DOHH2 (cell line): ENCODE results near the gene ALDH1A3.

Experiments used
- EZH2phosphoT487 ChIP-seq: fragments of 200-600 bp; sonication (generic); IDR thresholded peaks from 2 replicates; pipeline ENCODE4 v1.6.1; 2017; ENCODE audit warnings: borderline replicate concordance, mild to moderate bottlenecking, antibody characterized with exemption, low read length, moderate library complexity, mixed read lengths
- TF ChIP-seq, protein P1 (sequence below): fragments of 200-600 bp; sonication (generic); IDR thresholded peaks from one replicate; pipeline ENCODE4 v1.5.1; 2014; ENCODE audit warnings: antibody characterized with exemption, mild to moderate bottlenecking, low read depth, low read length; ENCODE audit not compliant: poor library complexity, severe bottlenecking

DNA sequence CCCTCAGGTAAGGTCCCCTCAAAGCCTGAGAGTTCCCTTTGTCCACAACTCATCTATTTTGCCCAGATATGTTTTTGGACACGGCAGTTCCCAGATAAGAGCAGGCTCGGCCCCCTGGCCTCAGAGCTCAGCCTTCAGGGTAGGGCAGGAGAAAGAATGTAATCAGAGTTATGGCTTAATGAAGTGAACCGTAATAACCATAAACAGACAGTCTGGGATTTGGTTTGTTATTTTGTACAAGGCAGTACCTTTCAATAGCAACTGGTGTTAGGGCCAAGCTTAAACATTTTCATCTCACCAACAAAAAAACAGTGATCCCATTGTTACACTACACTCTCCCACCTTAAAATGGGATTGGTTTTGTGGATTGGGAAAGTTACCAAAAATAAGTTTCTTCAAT, 12.2 kb upstream of the ALDH1A3 start:
- TF ChIP-seq, protein P1, sequence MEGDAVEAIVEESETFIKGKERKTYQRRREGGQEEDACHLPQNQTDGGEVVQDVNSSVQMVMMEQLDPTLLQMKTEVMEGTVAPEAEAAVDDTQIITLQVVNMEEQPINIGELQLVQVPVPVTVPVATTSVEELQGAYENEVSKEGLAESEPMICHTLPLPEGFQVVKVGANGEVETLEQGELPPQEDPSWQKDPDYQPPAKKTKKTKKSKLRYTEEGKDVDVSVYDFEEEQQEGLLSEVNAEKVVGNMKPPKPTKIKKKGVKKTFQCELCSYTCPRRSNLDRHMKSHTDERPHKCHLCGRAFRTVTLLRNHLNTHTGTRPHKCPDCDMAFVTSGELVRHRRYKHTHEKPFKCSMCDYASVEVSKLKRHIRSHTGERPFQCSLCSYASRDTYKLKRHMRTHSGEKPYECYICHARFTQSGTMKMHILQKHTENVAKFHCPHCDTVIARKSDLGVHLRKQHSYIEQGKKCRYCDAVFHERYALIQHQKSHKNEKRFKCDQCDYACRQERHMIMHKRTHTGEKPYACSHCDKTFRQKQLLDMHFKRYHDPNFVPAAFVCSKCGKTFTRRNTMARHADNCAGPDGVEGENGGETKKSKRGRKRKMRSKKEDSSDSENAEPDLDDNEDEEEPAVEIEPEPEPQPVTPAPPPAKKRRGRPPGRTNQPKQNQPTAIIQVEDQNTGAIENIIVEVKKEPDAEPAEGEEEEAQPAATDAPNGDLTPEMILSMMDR = no peak
- no peak for TF ChIP-seq EZH2phosphoT487
